Activated naive CD4-positive, alpha-beta T cell treated with anti-CD3 and anti-CD28 coated beads, Interleukin-2, amount 50 U/mL, for 72 hours (primary cell): Measurements from ENCODE around the gene RIMS4. TPM values are rescaled to one million over a fixed set of nuclear protein-coding genes. Genes with fewer than 3 reads are reported as not detected.

ENCODE experiments used
- ATAC-seq, 2 donors: fragments of 150-1000 bp; cut with Tn5 transposase; 2 replicates each; pipeline ENCODE4 v1.10.0; 2021; ENCODE audit warnings: mild to moderate bottlenecking in 2 of 2, moderate library complexity in 2 of 2
- DNase-seq, 2 donors: peaks; one replicate each; pipeline ENCODE4 v3.0.0; 2021 to 2022; ENCODE audit warnings: low spot score in 2 of 2
- H3K27ac Mint-ChIP-seq, 2 donors: one replicate each; pipeline ENCODE4 v1.8.0; 2022; ENCODE audit warnings: mild to moderate bottlenecking in 2 of 2, mixed read lengths in 2 of 2
- H3K36me3 Mint-ChIP-seq, 2 donors: one replicate each; pipeline ENCODE4 v1.8.0; 2022; ENCODE audit warnings: mixed read lengths in 2 of 2
- H3K9me3 Mint-ChIP-seq, 2 donors: one replicate each; pipeline ENCODE4 v1.8.0; 2022; ENCODE audit warnings: mixed read lengths in 2 of 2
- total RNA-seq, 2 donors: library from RNA; stranded (reverse); gene quantifications; one replicate each; pipeline ENCODE4 v1.2.3, GENCODE V29; 2022

Gene RIMS4
- total RNA-seq, 2 donors from 2014 or later: 0.18 TPM; not detected in 1

GRCh38 chr20:44725837-44726236, 84.5 kb downstream of the RIMS4 start:
- ATAC-seq (no peak), DNase-seq (no peak)
- Mint-ChIP-seq H3K27ac (no peak overlapping the region), H3K36me3 (no peaks in the 10 kb centered on the region), H3K9me3 (no peaks in the 10 kb centered on the region)

GRCh38 chr20:44724423-44725091, 85.8 kb downstream of the RIMS4 start:
- no peak overlapping the region for H3K27ac Mint-ChIP-seq
- ATAC-seq (no peak), DNase-seq (no peak)
- no peaks in the 10 kb centered on the region for H3K36me3 Mint-ChIP-seq
- H3K9me3 Mint-ChIP-seq: no peaks in the 10 kb centered on the region

- H3K9me3 Mint-ChIP-seq: no peaks in the 10 kb centered on the region
- H3K27ac Mint-ChIP-seq: no peak overlapping the region
- DNase-seq: no peak
- ATAC-seq: no peak
- H3K36me3 Mint-ChIP-seq: no peaks in the 10 kb centered on the region
Observed at GRCh38 chr20:44723798-44724362, 86.5 kb downstream of the RIMS4 start.

- DNase-seq: no peak
- ATAC-seq: no peak
- H3K36me3 Mint-ChIP-seq: no peaks in the 10 kb centered on the region
- H3K27ac Mint-ChIP-seq: peak overlapping the region in 1 of 2 donors; percentile 47
- H3K9me3 Mint-ChIP-seq: no peaks in the 10 kb centered on the region
Observed at GRCh38 chr20:44723391-44723790, 87.0 kb downstream of the RIMS4 start.

GRCh38 chr20:44722990-44723389, 87.4 kb downstream of the RIMS4 start:
- Mint-ChIP-seq H3K27ac (peak overlapping the region in 1 of 2 donors; percentile 47), H3K36me3 (no peaks in the 10 kb centered on the region), H3K9me3 (no peaks in the 10 kb centered on the region)
- no peak for ATAC-seq
- DNase-seq: no peak

GRCh38 chr20:44721785-44722054, 88.6 kb downstream of the RIMS4 start:
- H3K9me3 Mint-ChIP-seq: no peaks in the 10 kb centered on the region
- no peaks in the 10 kb centered on the region for H3K36me3 Mint-ChIP-seq
- ATAC-seq (no peak), DNase-seq (no peak)
- no peak overlapping the region for H3K27ac Mint-ChIP-seq

GRCh38 chr20:44720997-44721784, 89.2 kb downstream of the RIMS4 start:
- Mint-ChIP-seq H3K27ac (no peak overlapping the region), H3K9me3 (no peaks in the 10 kb centered on the region), H3K36me3 (no peaks in the 10 kb centered on the region)
- ATAC-seq (no peak), DNase-seq (no peak)

GRCh38 chr20:44720621-44720996, 89.7 kb downstream of the RIMS4 start:
- Mint-ChIP-seq H3K27ac (no peak overlapping the region), H3K36me3 (no peaks in the 10 kb centered on the region), H3K9me3 (no peaks in the 10 kb centered on the region)
- ATAC-seq (no peak), DNase-seq (no peak)

- H3K27ac Mint-ChIP-seq: no peak overlapping the region
- ATAC-seq (no peak), DNase-seq (no peak)
- no peaks in the 10 kb centered on the region for H3K9me3 Mint-ChIP-seq
- no peaks in the 10 kb centered on the region for H3K36me3 Mint-ChIP-seq
Observed at GRCh38 chr20:44719841-44720240, 90.5 kb downstream of the RIMS4 start.

GRCh38 chr20:44717986-44718385, 92.4 kb downstream of the RIMS4 start:
- Mint-ChIP-seq H3K27ac (no peak overlapping the region), H3K9me3 (no peaks in the 10 kb centered on the region), H3K36me3 (no peaks in the 10 kb centered on the region)
- ATAC-seq (no peak), DNase-seq (no peak)

GRCh38 chr20:44716309-44717106, 93.8 kb downstream of the RIMS4 start:
- no peak overlapping the region for H3K27ac Mint-ChIP-seq
- H3K9me3 Mint-ChIP-seq: no peaks in the 10 kb centered on the region
- ATAC-seq: no peak

GRCh38 chr20:44715499-44716308, 94.6 kb downstream of the RIMS4 start:
- no peaks in the 10 kb centered on the region for H3K9me3 Mint-ChIP-seq
- no peak overlapping the region for H3K27ac Mint-ChIP-seq
- DNase-seq: no peak
- H3K36me3 Mint-ChIP-seq: no peaks in the 10 kb centered on the region
- no peak for ATAC-seq

More at GRCh38 chr20:44716309-44717106, 93.8 kb downstream of the RIMS4 start:
- no peaks in the 10 kb centered on the region for H3K36me3 Mint-ChIP-seq
- no peak for DNase-seq

GRCh38 chr20:44714701-44715498, 95.4 kb downstream of the RIMS4 start, which contains the start of gene CCN5:
Gene CCN5, plus strand, starts transcription at chr20:44715369. Its CDS starts 22 bp downstream, at chr20:44715391.
- Mint-ChIP-seq H3K9me3 (no peaks in the 10 kb centered on the region), H3K27ac (peak within 1 kb of the TSS in 1 of 2 donors; percentile 42), H3K36me3 (no peaks in the 10 kb centered on the region)
- ATAC-seq: no peak
- no peak for DNase-seq

GRCh38 chr20:44714102-44714700, 96.1 kb downstream of the RIMS4 start:
- ATAC-seq: no peak
- H3K27ac Mint-ChIP-seq: peak overlapping the region in 1 of 2 donors; percentile 42
- no peak for DNase-seq
- no peaks in the 10 kb centered on the region for H3K9me3 Mint-ChIP-seq
- no peaks in the 10 kb centered on the region for H3K36me3 Mint-ChIP-seq

GRCh38 chr20:44711237-44711636, 99.1 kb downstream of the RIMS4 start:
- ATAC-seq (no peak), DNase-seq (no peak)
- no peak overlapping the region for H3K27ac Mint-ChIP-seq
- no peaks in the 10 kb centered on the region for H3K9me3 Mint-ChIP-seq
- H3K36me3 Mint-ChIP-seq: no peaks in the 10 kb centered on the region
